Uterus (tissue), 4 donors: ENCODE results near the gene WNK1. TPM values are rescaled to one million over a fixed set of nuclear protein-coding genes. Genes with fewer than 3 reads are reported as not detected.

ENCODE experiments used
- DNase-seq, 2 donors: peaks; one replicate each; pipeline ENCODE4 v3.0.0-alpha.2; 2019 to 2020
- H3K27ac ChIP-seq, 2 donors: fragments of 200-600 bp; sonication (generic); 1 replicate in 1 of 2; 2 replicates in 1 of 2; pipeline ENCODE4 v1.5.1; 2016 to 2018
- H3K27me3 ChIP-seq, 2 donors: fragments of 200-600 bp; sonication (generic); one replicate each; pipeline ENCODE4 v1.5.1; 2018 to 2019; ENCODE audit warnings: control low read depth in 1 of 2
- H3K36me3 ChIP-seq, 2 donors: fragments of 200-600 bp; sonication (generic); one replicate each; pipeline ENCODE4 v1.5.1; 2019; ENCODE audit warnings: control low read depth in 1 of 2
- H3K4me1 ChIP-seq, 2 donors: fragments of 200-600 bp; sonication (generic); one replicate each; pipeline ENCODE4 v1.5.1; 2018 to 2019; ENCODE audit warnings: control low read depth in 1 of 2
- H3K4me3 ChIP-seq, 2 donors: fragments of 200-600 bp; sonication (generic); 1 replicate in 1 of 2; 2 replicates in 1 of 2; pipeline ENCODE4 v1.5.1; 2018 to 2019; ENCODE audit warnings: mild to moderate bottlenecking in 1 of 2
- H3K9me3 ChIP-seq, 2 donors: fragments of 200-600 bp; sonication (generic); one replicate each; pipeline ENCODE4 v1.5.1; 2019; ENCODE audit warnings: control low read depth in 1 of 2
- CTCF ChIP-seq, 4 experiments: fragments of 200-600 bp in 2 of 4; fragments of 450-650 bp in 2 of 4; sonication (generic) in 2 of 4; IDR thresholded peaks; one replicate each; pipeline ENCODE4 v1.5.1; 2016 to 2019; ENCODE audit warnings: antibody characterized with exemption in 4 of 4, mild to moderate bottlenecking in 2 of 4, moderate library complexity in 1 of 4
- POLR2A ChIP-seq, 2 donors: fragments of 450-650 bp; IDR thresholded peaks; one replicate each; pipeline ENCODE4 v1.6.1; 2016; ENCODE audit warnings: antibody characterized with exemption in 2 of 2, mild to moderate bottlenecking in 1 of 2, moderate library complexity in 1 of 2
- intact Hi-C: fragments of 100-400 bp; cut with DNase I; formaldehyde crosslinking; loops from one replicate; pipeline ENCODE4 v1.15.1; 2023; ENCODE audit warnings: low total_unique reads
- total RNA-seq, 4 donors: library from RNA; depleted of rRNA in 3 of 4; stranded (reverse); fragments of >200 nt in 3 of 4; gene quantifications; one replicate each; pipeline versions ENCODE4 v1.1.0 to v1.2.4, GENCODE V29; 2014 to 2023
- donor health status: DM: yes; HTN: yes; CAD: no.

Gene WNK1
- total RNA-seq, 4 donors from 2014 or later = 57.1 to 208 (median 81.0) TPM

- no peak for TF ChIP-seq POLR2A (IDR thresholded peaks at IDR 0.05)
- no peak for TF ChIP-seq CTCF (IDR thresholded peaks at IDR 0.05)
- intact Hi-C loops = no loop called here
- Histone ChIP-seq H3K36me3 (no peaks in the 10 kb centered on the region), H3K27me3 (no peaks in the 10 kb centered on the region), H3K27ac (no peak overlapping the region), H3K9me3 (no peaks in the 10 kb centered on the region), H3K4me1 (no peaks in the 10 kb centered on the region), H3K4me3 (no peak overlapping the region)
- DNase-seq = no peak
Observed at GRCh38 chr12:830111-830867, 77.9 kb downstream of the WNK1 start.

DNA sequence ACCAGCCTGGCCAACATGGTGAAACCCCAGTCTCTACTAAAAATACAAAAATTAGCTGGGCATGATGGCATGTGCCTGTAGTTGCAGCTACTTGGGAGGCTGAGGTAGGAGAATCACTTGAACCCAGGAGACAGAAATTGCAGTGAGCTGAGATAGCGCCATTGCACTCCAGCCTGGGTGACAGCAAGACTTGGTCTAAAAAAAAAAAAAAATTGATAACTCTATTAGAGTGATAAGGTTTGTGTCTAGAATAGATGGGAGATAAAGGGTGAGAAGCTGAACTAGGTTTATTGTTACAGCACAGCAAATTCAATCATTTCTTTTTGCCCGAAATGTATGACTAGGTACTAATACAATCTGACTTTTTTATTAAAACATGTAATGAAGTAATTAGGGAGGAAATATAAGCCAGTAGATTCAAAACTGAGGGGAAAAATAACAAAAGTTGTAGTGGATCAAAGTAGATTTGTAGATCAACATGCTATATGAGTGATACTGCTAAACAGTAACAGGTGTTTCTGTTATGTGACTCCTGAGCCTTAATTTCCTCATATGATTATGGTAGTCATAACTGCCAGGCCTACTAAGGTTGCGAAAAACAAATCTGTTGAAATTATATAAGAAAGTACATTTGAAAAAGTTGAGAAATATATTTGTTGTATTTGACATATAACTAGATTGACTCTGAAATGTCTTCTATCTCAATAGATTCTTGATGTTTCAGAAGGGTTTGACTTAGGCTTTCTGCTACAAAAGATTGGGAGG, 83.6 kb downstream of the WNK1 start:
- DNase-seq = no peak
- H3K27ac ChIP-seq = no peak overlapping the region
- H3K4me3 ChIP-seq = no peak overlapping the region
- no peaks in the 10 kb centered on the region for H3K27me3 ChIP-seq
- H3K36me3 ChIP-seq = no peaks in the 10 kb centered on the region
- no peak for TF ChIP-seq POLR2A (IDR thresholded peaks at IDR 0.05)
- no peak for TF ChIP-seq CTCF (IDR thresholded peaks at IDR 0.05)
- no peaks in the 10 kb centered on the region for H3K4me1 ChIP-seq
- intact Hi-C loops = no loop called here
- H3K9me3 ChIP-seq = no peaks in the 10 kb centered on the region

DNA sequence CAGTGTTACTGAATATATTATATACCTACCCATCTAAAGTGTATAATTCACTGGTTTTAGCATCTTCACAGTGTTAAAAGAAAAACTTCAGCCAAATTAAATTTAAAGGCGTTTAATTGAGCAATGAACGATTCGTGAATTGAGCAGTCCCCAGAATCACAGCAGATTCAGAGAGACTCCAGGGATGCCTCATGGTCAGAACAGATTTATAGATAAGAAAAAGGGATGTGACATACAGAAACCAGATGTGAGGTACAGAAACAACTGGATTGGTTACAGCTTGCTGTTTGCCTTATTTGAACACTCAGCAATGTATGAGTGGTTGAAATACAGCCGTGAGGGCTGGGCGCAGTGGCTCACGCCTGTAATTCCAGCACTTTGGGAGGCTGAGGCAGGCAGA, 84.6 kb downstream of the WNK1 start:
- no peak overlapping the region for H3K4me3 ChIP-seq
- no peaks in the 10 kb centered on the region for H3K27me3 ChIP-seq
- no peaks in the 10 kb centered on the region for H3K9me3 ChIP-seq
- H3K36me3 ChIP-seq = no peaks in the 10 kb centered on the region
- no peak overlapping the region for H3K27ac ChIP-seq
- intact Hi-C loops = no loop called here
- no peaks in the 10 kb centered on the region for H3K4me1 ChIP-seq
- no peak for DNase-seq
- TF ChIP-seq POLR2A (IDR thresholded peaks at IDR 0.05) = no peak
- TF ChIP-seq CTCF (IDR thresholded peaks at IDR 0.05) = no peak

- Histone ChIP-seq H3K27ac (no peak overlapping the region), H3K4me3 (no peak overlapping the region), H3K4me1 (no peaks in the 10 kb centered on the region), H3K9me3 (no peaks in the 10 kb centered on the region), H3K36me3 (no peaks in the 10 kb centered on the region), H3K27me3 (no peaks in the 10 kb centered on the region)
- no peak for DNase-seq
- TF ChIP-seq CTCF (IDR thresholded peaks at IDR 0.05) (no peak), POLR2A (IDR thresholded peaks at IDR 0.05) (no peak)
- intact Hi-C loops = no loop called here
Observed at GRCh38 chr12:837548-837947, 85.2 kb downstream of the WNK1 start.

DNA sequence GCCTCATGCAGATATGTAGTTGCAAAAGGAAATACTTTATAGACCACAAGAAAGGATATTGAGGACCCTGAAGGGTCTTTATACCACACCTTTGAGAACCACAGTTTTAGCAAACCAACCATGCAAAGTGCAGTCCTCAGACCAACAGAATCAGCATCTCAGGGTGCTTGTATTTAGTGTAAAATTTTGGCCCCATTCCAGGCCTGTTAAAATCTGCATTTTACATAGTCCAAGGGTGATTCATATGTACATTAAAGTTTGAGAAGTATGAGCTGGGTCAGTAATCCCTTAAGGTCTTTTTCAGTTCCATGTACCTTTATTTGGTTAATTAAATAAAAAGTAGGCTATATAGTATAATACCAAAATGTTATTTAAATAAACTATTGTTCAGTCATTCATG, 91.2 kb downstream of the WNK1 start:
- no peaks in the 10 kb centered on the region for H3K36me3 ChIP-seq
- H3K27me3 ChIP-seq = no peaks in the 10 kb centered on the region
- no peaks in the 10 kb centered on the region for H3K9me3 ChIP-seq
- H3K4me1 ChIP-seq = no peaks in the 10 kb centered on the region
- no peak for TF ChIP-seq CTCF (IDR thresholded peaks at IDR 0.05)
- no peak for TF ChIP-seq POLR2A (IDR thresholded peaks at IDR 0.05)
- no peak overlapping the region for H3K4me3 ChIP-seq
- DNase-seq = no peak
- H3K27ac ChIP-seq = no peak overlapping the region
- intact Hi-C loops = no loop called here
